Kidney epithelial cell (primary cell): ENCODE data around the gene JUNB. TPM values are rescaled to one million over a fixed set of nuclear protein-coding genes. Genes with fewer than 3 reads are reported as not detected.
A peak's percentile ranks its signal among the peaks of the same experiment; 100 is the strongest.

Source experiments
- DNase-seq: peaks from one replicate; pipeline ENCODE4 v3.0.0-alpha.2; 2010; ENCODE audit warnings: low read depth
- H3K27me3 ChIP-seq: 2 replicates; pipeline ENCODE4 v1.6.0; 2011; ENCODE audit warnings: low read length; ENCODE audit not compliant: control insufficient read depth, insufficient read depth
- H3K36me3 ChIP-seq: 2 replicates; pipeline ENCODE4 v1.5.1; 2011; ENCODE audit warnings: low read length; ENCODE audit not compliant: control insufficient read depth, insufficient read depth
- H3K4me3 ChIP-seq: 2 replicates; pipeline ENCODE4 v1.5.1; 2011; ENCODE audit warnings: low read depth, mild to moderate bottlenecking, control low read depth, low read length
- total RNA-seq: library from RNA; depleted of rRNA; stranded (reverse); fragments of >200 nt; gene quantifications from 2 replicates; pipeline ENCODE4 v1.2.3, GENCODE V29; 2015
- TF ChIP-seq, protein P1 (sequence below): IDR thresholded peaks from 2 replicates; pipeline ENCODE4 v1.5.1; 2011; ENCODE audit warnings: mild to moderate bottlenecking, moderate library complexity, low read length, control low read depth, inconsistent platforms; ENCODE audit not compliant: insufficient read depth, poor library complexity, severe bottlenecking

The JUNB gene
- total RNA-seq, 1 donor from 2014 or later, result 395 TPM

DNA sequence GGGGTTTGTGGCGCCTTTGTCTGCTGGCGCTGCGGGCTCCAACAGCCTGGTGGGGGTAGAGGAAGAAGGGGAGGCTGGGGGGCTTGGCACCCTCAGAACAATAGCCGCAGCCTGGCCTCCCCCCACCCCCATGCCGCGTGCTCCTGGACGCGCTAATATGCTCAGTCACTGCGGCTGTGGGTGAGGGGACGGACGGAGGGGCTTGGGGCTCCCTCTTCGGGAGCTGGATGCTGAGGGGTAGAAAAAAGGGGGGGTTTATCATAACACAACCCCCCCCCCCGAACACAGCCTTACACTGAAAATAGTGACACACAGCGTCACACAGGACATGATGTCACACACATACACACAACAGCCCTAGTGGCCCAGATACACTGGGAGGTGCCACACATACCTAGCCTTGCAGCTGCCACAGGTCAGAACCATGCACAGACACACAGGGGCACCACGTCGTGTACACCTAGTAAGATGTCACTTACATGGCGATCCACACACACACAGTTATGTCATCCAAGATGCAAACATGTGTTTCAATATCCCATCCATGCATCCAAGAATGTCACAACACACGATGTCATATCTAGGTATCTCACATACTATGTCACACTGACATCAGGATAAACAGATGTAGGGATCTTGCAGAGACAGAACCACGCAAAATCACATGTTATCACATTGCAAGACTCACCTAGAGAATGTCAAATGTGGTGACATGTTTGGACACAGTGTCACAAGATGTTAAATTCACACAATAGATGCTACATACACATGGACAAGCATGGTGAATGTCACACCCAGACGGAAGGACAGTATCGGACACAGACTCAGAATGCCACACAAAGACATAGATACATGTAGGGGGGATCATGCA lies 47.8 kb downstream of the JUNB start:
- peak overlapping the region; percentile 35 for H3K4me3 ChIP-seq

DNA sequence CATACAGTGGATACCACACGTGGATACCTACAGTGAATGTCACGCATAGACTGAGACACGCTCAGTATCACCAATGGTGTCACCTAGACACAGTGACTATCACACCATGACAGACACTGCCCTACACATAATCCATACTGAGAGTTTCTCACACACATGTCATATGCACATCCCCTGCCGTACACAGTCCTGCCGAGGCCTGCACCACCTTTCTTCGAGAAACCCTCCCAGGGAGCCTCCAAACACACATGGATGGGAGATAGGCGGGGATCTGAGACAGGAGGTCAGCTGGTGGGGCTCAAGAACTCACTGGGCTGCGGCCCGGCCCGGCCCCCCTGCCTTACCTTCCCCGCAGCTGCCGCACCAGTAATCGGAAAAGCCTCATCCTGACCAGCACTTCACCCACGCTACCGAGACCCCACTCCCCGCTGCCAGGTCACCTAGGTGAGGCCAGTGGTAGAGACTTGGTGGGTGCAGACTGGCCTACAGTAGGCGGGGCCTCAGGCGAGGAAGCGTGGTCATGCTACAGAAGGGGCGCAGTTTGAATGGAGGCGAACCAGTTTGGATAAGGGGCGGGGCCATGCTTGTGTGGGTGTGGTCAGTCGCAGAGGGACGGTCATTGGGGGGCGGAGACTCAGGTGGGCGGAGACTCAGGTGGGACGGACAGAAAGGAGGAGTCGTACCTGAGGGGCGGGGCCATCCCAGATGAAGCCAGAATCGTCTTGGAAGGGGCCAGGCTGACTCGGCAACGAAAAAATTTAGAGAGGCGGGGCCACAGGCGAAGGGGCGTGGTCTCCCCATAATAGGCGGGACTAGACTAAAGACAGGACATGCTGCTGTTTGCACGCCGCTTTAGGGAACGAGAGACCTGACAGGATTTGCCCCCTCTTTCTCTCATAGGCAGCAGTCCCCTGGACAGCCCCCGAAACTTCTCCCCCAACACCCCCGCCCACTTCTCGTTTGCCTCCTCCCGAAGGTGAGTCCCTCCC lies 49.1 kb downstream of the JUNB start:
- no peak for DNase-seq
- Histone ChIP-seq H3K36me3 (no peaks in the 10 kb centered on the region), H3K27me3 (peaks cover 63% of the 10 kb centered on the region), H3K4me3 (peak overlapping the region; percentile 18)
- TF ChIP-seq, protein P1, sequence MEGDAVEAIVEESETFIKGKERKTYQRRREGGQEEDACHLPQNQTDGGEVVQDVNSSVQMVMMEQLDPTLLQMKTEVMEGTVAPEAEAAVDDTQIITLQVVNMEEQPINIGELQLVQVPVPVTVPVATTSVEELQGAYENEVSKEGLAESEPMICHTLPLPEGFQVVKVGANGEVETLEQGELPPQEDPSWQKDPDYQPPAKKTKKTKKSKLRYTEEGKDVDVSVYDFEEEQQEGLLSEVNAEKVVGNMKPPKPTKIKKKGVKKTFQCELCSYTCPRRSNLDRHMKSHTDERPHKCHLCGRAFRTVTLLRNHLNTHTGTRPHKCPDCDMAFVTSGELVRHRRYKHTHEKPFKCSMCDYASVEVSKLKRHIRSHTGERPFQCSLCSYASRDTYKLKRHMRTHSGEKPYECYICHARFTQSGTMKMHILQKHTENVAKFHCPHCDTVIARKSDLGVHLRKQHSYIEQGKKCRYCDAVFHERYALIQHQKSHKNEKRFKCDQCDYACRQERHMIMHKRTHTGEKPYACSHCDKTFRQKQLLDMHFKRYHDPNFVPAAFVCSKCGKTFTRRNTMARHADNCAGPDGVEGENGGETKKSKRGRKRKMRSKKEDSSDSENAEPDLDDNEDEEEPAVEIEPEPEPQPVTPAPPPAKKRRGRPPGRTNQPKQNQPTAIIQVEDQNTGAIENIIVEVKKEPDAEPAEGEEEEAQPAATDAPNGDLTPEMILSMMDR, result no peak

More for the DNA sequence above, 47.8 kb downstream of the JUNB start:
- Histone ChIP-seq H3K36me3 (no peaks in the 10 kb centered on the region), H3K27me3 (peaks cover 75% of the 10 kb centered on the region)
- DNase-seq, result no peak
- TF ChIP-seq, protein P1, result no peak

DNA sequence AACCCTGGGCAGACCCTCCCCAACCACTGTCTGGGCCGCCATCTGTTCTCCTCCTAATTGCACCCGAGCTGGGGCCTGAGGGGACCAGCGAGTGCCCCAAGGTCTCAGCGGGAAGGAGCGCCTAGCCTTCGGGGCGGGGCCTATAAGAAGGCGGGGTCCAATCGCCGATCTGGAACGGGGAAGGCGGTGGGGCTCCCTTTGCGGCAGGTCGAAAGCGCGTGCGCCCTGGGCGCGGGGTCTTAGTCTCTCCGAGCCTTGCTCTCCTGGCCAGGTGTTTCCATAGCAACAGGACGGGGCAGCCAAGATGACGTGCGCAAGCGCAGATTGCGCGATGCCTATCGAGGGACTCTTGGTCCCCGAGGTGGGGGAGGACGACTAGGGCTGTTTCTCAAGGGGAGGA lies 49.8 kb downstream of the JUNB start:
- no peak for DNase-seq
- Histone ChIP-seq H3K36me3 (no peaks in the 10 kb centered on the region), H3K27me3 (peaks cover 56% of the 10 kb centered on the region), H3K4me3 (peak overlapping the region; percentile 18)
- TF ChIP-seq, protein P1, result no peak

DNA sequence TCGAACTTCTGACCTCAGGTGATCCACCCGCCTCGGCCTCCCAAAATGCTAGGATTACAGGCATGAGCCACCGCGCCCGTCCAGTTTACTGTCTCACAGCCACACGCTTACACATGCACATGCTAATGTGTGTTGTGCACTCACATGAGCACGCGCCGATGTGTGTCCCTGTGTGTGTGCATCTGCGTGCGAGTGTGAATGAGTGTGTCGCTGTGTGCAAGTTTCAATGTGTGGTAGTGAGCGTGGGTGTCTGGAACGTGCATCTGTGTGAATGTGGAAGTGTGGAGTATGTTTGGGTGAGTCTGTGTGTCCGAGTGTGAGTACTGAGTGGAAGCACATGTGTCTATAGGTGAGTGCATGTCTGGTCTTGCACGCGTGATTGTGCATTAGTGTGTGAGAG lies 51.2 kb downstream of the JUNB start:
- peaks cover 51% of the 10 kb centered on the region for H3K27me3 ChIP-seq
- no peaks in the 10 kb centered on the region for H3K36me3 ChIP-seq
- no peak for DNase-seq
- TF ChIP-seq, protein P1, result no peak
- no peak overlapping the region for H3K4me3 ChIP-seq

Other genes starting within 250 kb of the JUNB start
- 4.0 and 7.9 TPM in 2 replicates for gene ZNF564, start 240.0 kb upstream of the JUNB start, total RNA-seq
- gene ZNF490, start 180.7 kb upstream of the JUNB start, total RNA-seq, result 6.0 and 6.6 TPM in 2 replicates
- gene ZNF791, start 180.6 kb upstream of the JUNB start, total RNA-seq, result 11.0 and 16.2 TPM in 2 replicates
- gene MAN2B1, start 124.7 kb upstream of the JUNB start, total RNA-seq, result 92.8 and 141 TPM in 2 replicates
- 15.7 and 16.6 TPM in 2 replicates for gene WDR83, start 124.7 kb upstream of the JUNB start, total RNA-seq
- 109 and 127 TPM in 2 replicates for gene DHPS, start 109.6 kb upstream of the JUNB start, total RNA-seq
- gene GNG14, start 103.5 kb upstream of the JUNB start, total RNA-seq, result not detected in 2 replicates
- 19.0 and 20.7 TPM in 2 replicates for gene FBXW9, start 94.9 kb upstream of the JUNB start, total RNA-seq
- 27.1 and 40.2 TPM in 2 replicates for gene TNPO2, start 67.6 kb upstream of the JUNB start, total RNA-seq
- gene TRIR, start 56.8 kb upstream of the JUNB start, total RNA-seq, result 368 and 443 TPM in 2 replicates
- 146 and 148 TPM in 2 replicates for gene GET3, start 54.0 kb upstream of the JUNB start, total RNA-seq
- not detected in 2 replicates for gene BEST2, start 39.7 kb upstream of the JUNB start, total RNA-seq
- gene HOOK2, start 15.9 kb upstream of the JUNB start, total RNA-seq, result 38.7 and 44.1 TPM in 2 replicates
- 366 and 396 TPM in 2 replicates for gene PRDX2, start 10.3 kb downstream of the JUNB start, total RNA-seq
- not detected in 2 replicates for gene THSD8, start 10.6 kb downstream of the JUNB start, total RNA-seq
- gene RNASEH2A, start 15.1 kb downstream of the JUNB start, total RNA-seq, result 17.0 and 24.8 TPM in 2 replicates
- 0.21 TPM in 1 of 2 replicates, not detected in the other for gene RTBDN, start 43.1 kb downstream of the JUNB start, total RNA-seq
- gene MAST1, start 47.0 kb downstream of the JUNB start, total RNA-seq, result 0.88 and 2.4 TPM in 2 replicates
- 38.5 and 44.4 TPM in 2 replicates for gene DNASE2, start 90.0 kb downstream of the JUNB start, total RNA-seq
- not detected in 2 replicates for gene KLF1, start 95.7 kb downstream of the JUNB start, total RNA-seq
- 35.2 and 43.9 TPM in 2 replicates for gene GCDH, start 99.7 kb downstream of the JUNB start, total RNA-seq
- gene SYCE2, start 127.8 kb downstream of the JUNB start, total RNA-seq, result 0.13 and 0.48 TPM in 2 replicates
- 90.6 and 93.7 TPM in 2 replicates for gene FARSA, start 142.2 kb downstream of the JUNB start, total RNA-seq
- 936 and 958 TPM in 2 replicates for gene CALR, start 147.1 kb downstream of the JUNB start, total RNA-seq
- gene RAD23A, start 154.4 kb downstream of the JUNB start, total RNA-seq, result 138 and 146 TPM in 2 replicates
- 60.1 and 78.0 TPM in 2 replicates for gene GADD45GIP1, start 165.7 kb downstream of the JUNB start, total RNA-seq
- gene DAND5, start 178.1 kb downstream of the JUNB start, total RNA-seq, result not detected in 2 replicates
- gene NFIX, start 204.0 kb downstream of the JUNB start, total RNA-seq, result 6.7 and 9.7 TPM in 2 replicates